Psoas muscle (tissue), 8 donors: ENCODE measurements around the gene OTOA. TPM values are rescaled to one million over a fixed set of nuclear protein-coding genes. Genes with fewer than 3 reads are reported as not detected.
"Not testable (repeated sequence)": the region's sequence is repeated elsewhere in the genome, so short reads cannot be mapped to it uniquely, and the experiment has no call there.

Experiments
- ATAC-seq, 4 donors: fragments of 200-7000 bp; cut with Tn5 transposase; one replicate each; pipeline ENCODE4 v1.9.1; 2020; ENCODE audit warnings: moderate library complexity in 3 of 4, mild to moderate bottlenecking in 2 of 4
- DNase-seq, 2 donors: peaks; one replicate each; pipeline ENCODE4 v3.0.0-alpha.2; 2020
- H3K27ac ChIP-seq: fragments of 200-600 bp; one replicate; pipeline ENCODE4 v1.8.0; 2022
- H3K27me3 ChIP-seq, 3 donors: fragments of 200-600 bp in 1 of 3; one replicate each; pipeline versions ENCODE4 v1.6.1 to v1.8.0; 2013 to 2022; ENCODE audit warnings: low read length in 2 of 3, mild to moderate bottlenecking in 2 of 3, moderate library complexity in 1 of 3; ENCODE audit not compliant: insufficient read depth in 3 of 3
- H3K36me3 ChIP-seq, 2 donors: fragments of 200-600 bp in 1 of 2; one replicate each; pipeline versions ENCODE4 v1.6.1 to v1.8.0; 2013 to 2022; ENCODE audit warnings: low read depth in 1 of 2, mild to moderate bottlenecking in 1 of 2, moderate library complexity in 1 of 2; ENCODE audit not compliant: insufficient read depth in 1 of 2
- H3K4me1 ChIP-seq: fragments of 200-600 bp; one replicate; pipeline ENCODE4 v1.8.0; 2022
- H3K4me3 ChIP-seq: fragments of 200-600 bp; one replicate; pipeline ENCODE4 v1.8.0; 2022; ENCODE audit warnings: mild to moderate bottlenecking
- H3K9me3 ChIP-seq: fragments of 200-600 bp; one replicate; pipeline ENCODE4 v1.8.0; 2022
- WGBS, 3 donors: extraction: QIAGEN DNeasy Blood & Tissue Kit; methylation state at CpG; one replicate each; pipeline versions ENCODE4 v1.1.6 to v1.1.7; 2013; 5-methylcytosine and 5-hydroxymethylcytosine counted together
- intact Hi-C, 2 donors: fragments of 100-400 bp; cut with DNase I; formaldehyde crosslinking; loops; one replicate each; pipeline versions ENCODE4 v1.11.0 to v1.14.2; 2022
- polyA plus RNA-seq, 3 donors: library from polyadenylated mRNA; stranded (reverse); fragments of 200-250 nt; gene quantifications; one replicate each; pipeline ENCODE4 v1.2.3, GENCODE V29; 2013
- total RNA-seq, 4 donors: library from RNA; stranded (reverse); fragmentation: NEBNext Ultra II Directional in 2 of 4; extraction: Animal tissue kit (Norgen Biotek cat#: 25700) in 2 of 4; gene quantifications; one replicate each; pipeline versions ENCODE4 v1.2.1 to v1.2.4, GENCODE V29; 2021 to 2023
- TF ChIP-seq, protein P1 (sequence below): fragments of 200-600 bp; IDR thresholded peaks from one replicate; pipeline ENCODE4 v1.8.0; 2022; ENCODE audit warnings: antibody characterized with exemption
- donor health status: healthy with polysubstance abuse.
- donor health status: DM: no; HTN: no; CAD: no; lungs with moderate emphysema.
- donor health status: Bipolar disorder and iron deficiency.
- donor health status: healthy.
- donor health status: DM: yes; HTN: yes; CAD: no.
- donor health status: DM: no; HTN: no; CAD: no.
- donor health status: DM: no; HTN: no; CAD: no.
- donor health status: DM: yes; HTN: yes; CAD: no.

The OTOA gene
- total and polyA plus RNA-seq, 7 donors: 0.04 to 0.21 (median 0.06) TPM; not detected in 2

GRCh38 chr16:21667575-21667974 is 3.8 kb downstream of the OTOA start:
- H3K27me3 ChIP-seq: peaks cover 0 to 39% (median 4%) of the 10 kb centered on the region in 3 donors
- no peak overlapping the region for H3K27ac ChIP-seq
- DNase-seq: no peak
- intact Hi-C loops: no loop called here
- H3K4me3 ChIP-seq: no peak overlapping the region
- no peak for ATAC-seq
- no peaks in the 10 kb centered on the region for H3K36me3 ChIP-seq
- WGBS, 3 donors: 72 to 78% (median 76%) methylated on average over 3 of the region's 3 CpGs
- H3K9me3 ChIP-seq: no peaks in the 10 kb centered on the region
- H3K4me1 ChIP-seq: no peaks in the 10 kb centered on the region
- TF ChIP-seq, protein P1, sequence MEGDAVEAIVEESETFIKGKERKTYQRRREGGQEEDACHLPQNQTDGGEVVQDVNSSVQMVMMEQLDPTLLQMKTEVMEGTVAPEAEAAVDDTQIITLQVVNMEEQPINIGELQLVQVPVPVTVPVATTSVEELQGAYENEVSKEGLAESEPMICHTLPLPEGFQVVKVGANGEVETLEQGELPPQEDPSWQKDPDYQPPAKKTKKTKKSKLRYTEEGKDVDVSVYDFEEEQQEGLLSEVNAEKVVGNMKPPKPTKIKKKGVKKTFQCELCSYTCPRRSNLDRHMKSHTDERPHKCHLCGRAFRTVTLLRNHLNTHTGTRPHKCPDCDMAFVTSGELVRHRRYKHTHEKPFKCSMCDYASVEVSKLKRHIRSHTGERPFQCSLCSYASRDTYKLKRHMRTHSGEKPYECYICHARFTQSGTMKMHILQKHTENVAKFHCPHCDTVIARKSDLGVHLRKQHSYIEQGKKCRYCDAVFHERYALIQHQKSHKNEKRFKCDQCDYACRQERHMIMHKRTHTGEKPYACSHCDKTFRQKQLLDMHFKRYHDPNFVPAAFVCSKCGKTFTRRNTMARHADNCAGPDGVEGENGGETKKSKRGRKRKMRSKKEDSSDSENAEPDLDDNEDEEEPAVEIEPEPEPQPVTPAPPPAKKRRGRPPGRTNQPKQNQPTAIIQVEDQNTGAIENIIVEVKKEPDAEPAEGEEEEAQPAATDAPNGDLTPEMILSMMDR: no peak

DNA sequence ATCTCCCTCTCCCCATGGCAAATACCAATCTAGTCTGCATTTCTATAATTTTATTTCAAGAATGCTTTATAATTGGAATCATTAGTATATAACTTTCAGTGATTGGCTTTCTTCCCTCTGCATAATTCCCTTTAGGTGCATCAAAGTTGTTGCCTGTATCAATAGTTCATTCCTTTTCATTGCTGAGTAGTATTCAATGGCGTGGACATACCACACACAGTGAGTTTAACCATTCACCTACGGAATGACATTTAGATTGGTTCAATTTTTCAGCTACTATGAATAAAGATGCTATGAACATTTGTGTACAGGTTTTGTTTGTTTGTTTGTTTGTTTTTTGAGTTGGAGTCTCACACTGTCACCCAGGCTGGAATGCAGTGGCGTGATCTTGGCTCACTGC is 9.7 kb downstream of the OTOA start:
- TF ChIP-seq, protein P1: no peak
- intact Hi-C loops: no loop called here
- Histone ChIP-seq H3K4me1 (no peaks in the 10 kb centered on the region), H3K27ac (no peak overlapping the region), H3K36me3 (no peaks in the 10 kb centered on the region), H3K27me3 (peaks cover 0 to 9% (median 3%) of the 10 kb centered on the region in 3 donors), H3K9me3 (no peaks in the 10 kb centered on the region), H3K4me3 (no peak overlapping the region)
- WGBS, 3 donors: 63 to 94% (median 90%) methylated on average over 3 of the region's 3 CpGs
- DNase-seq (no peak), ATAC-seq (no peak)

DNA sequence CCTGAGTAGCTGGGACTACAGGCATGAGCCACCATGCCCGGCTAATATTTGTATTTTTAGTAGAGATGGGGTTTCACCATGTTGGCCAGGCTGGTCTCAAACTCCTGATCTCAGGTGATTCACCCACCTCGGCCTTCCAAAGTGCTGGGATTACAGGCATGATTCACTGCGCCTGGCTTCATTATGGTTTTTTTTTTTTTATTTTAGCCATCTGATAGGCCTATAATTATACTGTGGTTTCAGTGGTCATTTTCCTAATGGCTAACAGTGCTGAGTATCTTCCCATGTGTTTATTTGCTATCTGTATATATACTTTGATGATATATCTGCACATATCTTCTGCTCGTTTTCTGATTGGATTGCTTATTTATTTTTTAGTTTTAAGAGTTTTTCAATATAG is 10.7 kb downstream of the OTOA start:
- H3K9me3 ChIP-seq, H3K4me3 ChIP-seq, ATAC-seq, intact Hi-C loops, DNase-seq, H3K4me1 ChIP-seq, H3K27ac ChIP-seq, H3K27me3 ChIP-seq, H3K36me3 ChIP-seq: not testable (repeated sequence)
- 85 to 93% (median 89%) methylated on average over 4 of the region's 4 CpGs for WGBS, 3 donors

DNA sequence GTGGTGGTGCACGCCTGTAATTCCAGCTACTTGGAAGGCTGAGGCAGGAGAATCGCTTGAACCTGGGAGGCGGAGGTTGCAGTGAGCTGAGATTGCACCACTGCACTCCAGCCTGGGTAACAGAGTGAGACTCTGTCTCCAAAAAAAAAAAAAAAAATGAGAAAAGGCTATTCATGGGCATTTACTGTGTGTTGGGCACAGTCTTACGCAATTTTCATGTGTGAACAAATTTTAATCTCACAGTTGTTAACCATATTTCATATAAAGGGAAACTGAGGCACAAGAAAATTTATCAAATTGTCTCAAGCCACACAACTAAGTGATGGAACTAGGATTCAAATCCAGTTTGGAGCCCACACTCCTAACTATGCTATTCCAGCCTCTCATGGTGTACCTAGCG is 16.9 kb downstream of the OTOA start:
- DNase-seq, H3K4me1 ChIP-seq, H3K36me3 ChIP-seq, ATAC-seq, H3K27ac ChIP-seq, H3K4me3 ChIP-seq, H3K9me3 ChIP-seq, H3K27me3 ChIP-seq, intact Hi-C loops: not testable (repeated sequence)
- WGBS, 3 donors: 83 to 85% (median 84%) methylated on average over 5 of the region's 5 CpGs

DNA sequence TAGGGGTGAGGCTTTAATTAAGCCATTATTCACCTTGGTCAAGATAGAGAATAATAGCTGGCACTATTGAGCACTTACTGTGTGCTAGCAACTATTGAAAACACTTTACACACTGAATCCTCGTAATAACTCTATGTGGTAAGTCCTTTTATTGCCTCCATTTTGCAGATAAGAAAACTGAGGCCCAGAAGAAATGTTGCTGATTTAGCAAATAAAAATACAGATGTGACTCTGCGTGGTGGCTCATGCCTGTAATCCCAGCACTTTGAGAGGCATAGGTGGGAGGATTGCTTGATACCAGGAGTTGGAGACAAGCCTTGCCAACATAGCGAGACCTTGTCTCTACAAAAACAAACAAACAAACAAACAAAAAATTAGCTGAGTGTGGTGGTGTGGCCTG is 19.4 kb downstream of the OTOA start:
- Histone ChIP-seq H3K4me3 (no peak overlapping the region), H3K36me3 (no peaks in the 10 kb centered on the region), H3K4me1 (no peaks in the 10 kb centered on the region), H3K27ac (no peak overlapping the region), H3K27me3 (peaks cover 0 to 5% (median 0%) of the 10 kb centered on the region in 3 donors), H3K9me3 (no peaks in the 10 kb centered on the region)
- TF ChIP-seq, protein P1: no peak
- DNase-seq (no peak), ATAC-seq (no peak)
- intact Hi-C loops: no loop called here
- WGBS, 3 donors: 65 to 71% (median 68%) methylated on average over 3 of the region's 3 CpGs

DNA sequence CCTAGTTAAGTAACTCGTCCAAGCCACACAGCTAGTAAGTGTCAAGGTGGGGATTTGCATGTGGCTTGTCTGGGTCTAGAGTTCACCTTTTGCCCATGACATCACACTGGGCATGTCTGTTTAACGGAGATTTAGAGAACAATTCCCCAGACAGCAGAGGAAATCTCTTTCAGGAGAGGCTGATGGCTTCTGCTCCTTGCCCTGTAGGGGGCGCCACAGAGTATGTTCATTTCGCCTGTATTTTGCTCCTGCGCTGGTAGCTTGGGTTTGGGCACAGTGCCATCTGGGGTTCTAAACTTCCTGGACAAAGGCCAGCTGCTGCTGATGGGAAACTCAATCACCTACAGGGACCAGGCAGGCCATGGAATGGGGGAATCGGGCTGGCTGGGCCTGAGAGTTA is 20.4 kb downstream of the OTOA start:
- ATAC-seq (no peak), DNase-seq (no peak)
- TF ChIP-seq, protein P1: peak; percentile 11
- intact Hi-C loops: no loop called here
- Histone ChIP-seq H3K9me3 (no peaks in the 10 kb centered on the region), H3K36me3 (no peaks in the 10 kb centered on the region), H3K27ac (no peak overlapping the region), H3K27me3 (peaks cover 0 to 5% (median 0%) of the 10 kb centered on the region in 3 donors), H3K4me3 (no peak overlapping the region), H3K4me1 (no peaks in the 10 kb centered on the region)
- WGBS, 3 donors: 19 to 25% (median 22%) methylated on average over 6 of the region's 6 CpGs
